ENCODE measurements around the gene METTL25B. TPM values are rescaled to one million over a fixed set of nuclear protein-coding genes. Genes with fewer than 3 reads are reported as not detected.
A peak's percentile ranks its signal among the peaks of the same experiment; 100 is the strongest.

METTL25B gene
- total and polyA plus RNA-seq, 2 of the 13 experiments (the other 11 are each of a cell fraction or from before 2014, with no cell fraction given): 11.9 to 24.0 TPM

DNA sequence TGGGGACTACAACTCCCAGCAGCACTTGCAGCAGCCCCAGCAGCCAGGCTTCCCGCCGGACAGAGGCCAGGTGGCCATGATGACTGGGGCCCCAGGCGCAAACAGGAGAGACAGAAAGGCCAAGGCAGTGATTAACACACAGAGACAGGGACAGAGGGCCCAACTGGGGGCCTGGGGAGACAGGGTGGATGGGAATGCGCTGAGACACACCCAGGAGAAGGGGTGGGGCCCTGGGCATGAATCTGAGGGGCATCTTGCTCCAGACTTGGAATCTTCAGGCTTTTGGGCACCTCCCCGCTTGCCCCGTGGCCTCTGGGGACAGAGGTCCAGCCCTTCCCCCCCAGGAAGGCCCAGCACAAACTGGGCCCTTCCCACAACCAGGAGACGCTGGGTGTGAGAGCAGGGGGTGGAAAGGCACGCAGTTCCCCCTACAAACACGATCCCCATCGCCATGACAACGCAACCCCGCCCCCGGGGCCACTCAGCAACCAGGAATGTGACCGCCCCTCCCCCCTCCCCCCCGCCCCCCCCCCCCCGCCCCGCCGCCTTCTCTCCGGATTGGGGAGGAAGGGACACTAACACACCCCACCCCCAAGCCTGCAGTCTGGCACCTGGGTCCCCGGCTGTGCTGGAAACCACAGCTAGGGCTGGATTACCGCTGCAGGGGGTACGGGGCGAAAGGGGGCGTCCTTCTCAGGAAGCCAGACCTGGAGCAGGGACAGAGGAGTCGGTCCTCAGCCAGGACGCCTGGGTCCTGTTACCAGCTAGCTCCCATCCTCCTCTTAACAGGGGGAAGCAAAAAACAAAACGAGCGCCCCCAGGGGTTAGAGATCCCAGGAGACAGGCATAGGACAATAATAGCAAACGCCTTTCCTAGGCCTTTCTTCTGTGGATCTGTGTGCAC is 18.7 kb downstream of the METTL25B start (continued):
- TF ChIP-seq, protein P1, sequence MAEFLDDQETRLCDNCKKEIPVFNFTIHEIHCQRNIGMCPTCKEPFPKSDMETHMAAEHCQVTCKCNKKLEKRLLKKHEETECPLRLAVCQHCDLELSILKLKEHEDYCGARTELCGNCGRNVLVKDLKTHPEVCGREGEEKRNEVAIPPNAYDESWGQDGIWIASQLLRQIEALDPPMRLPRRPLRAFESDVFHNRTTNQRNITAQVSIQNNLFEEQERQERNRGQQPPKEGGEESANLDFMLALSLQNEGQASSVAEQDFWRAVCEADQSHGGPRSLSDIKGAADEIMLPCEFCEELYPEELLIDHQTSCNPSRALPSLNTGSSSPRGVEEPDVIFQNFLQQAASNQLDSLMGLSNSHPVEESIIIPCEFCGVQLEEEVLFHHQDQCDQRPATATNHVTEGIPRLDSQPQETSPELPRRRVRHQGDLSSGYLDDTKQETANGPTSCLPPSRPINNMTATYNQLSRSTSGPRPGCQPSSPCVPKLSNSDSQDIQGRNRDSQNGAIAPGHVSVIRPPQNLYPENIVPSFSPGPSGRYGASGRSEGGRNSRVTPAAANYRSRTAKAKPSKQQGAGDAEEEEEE (CRISPR knock-in tag; IDR thresholded peaks at IDR 0.05; ENCODE audit: borderline replicate concordance): no peak
- TF ChIP-seq ZNF121 (CRISPR knock-in tag; IDR thresholded peaks at IDR 0.05): peak; percentile 66; the same call in 1 of the 2 replicates
- no peak for TF ChIP-seq ZNF564 (CRISPR knock-in tag; IDR thresholded peaks at IDR 0.05)
- no peak for TF ChIP-seq NFATC3 (CRISPR knock-in tag; IDR thresholded peaks at IDR 0.05)
- no peak for TF ChIP-seq SIX1 (CRISPR knock-in tag; IDR thresholded peaks at IDR 0.05; ENCODE audit: borderline replicate concordance)
- no peak for TF ChIP-seq XBP1 (CRISPR knock-in tag; IDR thresholded peaks at IDR 0.05)
- TF ChIP-seq, protein P2, sequence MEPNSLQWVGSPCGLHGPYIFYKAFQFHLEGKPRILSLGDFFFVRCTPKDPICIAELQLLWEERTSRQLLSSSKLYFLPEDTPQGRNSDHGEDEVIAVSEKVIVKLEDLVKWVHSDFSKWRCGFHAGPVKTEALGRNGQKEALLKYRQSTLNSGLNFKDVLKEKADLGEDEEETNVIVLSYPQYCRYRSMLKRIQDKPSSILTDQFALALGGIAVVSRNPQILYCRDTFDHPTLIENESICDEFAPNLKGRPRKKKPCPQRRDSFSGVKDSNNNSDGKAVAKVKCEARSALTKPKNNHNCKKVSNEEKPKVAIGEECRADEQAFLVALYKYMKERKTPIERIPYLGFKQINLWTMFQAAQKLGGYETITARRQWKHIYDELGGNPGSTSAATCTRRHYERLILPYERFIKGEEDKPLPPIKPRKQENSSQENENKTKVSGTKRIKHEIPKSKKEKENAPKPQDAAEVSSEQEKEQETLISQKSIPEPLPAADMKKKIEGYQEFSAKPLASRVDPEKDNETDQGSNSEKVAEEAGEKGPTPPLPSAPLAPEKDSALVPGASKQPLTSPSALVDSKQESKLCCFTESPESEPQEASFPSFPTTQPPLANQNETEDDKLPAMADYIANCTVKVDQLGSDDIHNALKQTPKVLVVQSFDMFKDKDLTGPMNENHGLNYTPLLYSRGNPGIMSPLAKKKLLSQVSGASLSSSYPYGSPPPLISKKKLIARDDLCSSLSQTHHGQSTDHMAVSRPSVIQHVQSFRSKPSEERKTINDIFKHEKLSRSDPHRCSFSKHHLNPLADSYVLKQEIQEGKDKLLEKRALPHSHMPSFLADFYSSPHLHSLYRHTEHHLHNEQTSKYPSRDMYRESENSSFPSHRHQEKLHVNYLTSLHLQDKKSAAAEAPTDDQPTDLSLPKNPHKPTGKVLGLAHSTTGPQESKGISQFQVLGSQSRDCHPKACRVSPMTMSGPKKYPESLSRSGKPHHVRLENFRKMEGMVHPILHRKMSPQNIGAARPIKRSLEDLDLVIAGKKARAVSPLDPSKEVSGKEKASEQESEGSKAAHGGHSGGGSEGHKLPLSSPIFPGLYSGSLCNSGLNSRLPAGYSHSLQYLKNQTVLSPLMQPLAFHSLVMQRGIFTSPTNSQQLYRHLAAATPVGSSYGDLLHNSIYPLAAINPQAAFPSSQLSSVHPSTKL (CRISPR knock-in tag; IDR thresholded peaks at IDR 0.05): peak; percentile 22; the same call in 1 of the 2 replicates
- TF ChIP-seq MEF2D (CRISPR knock-in tag; IDR thresholded peaks at IDR 0.05): no peak
- no peak for TF ChIP-seq SMC3 (IDR thresholded peaks at IDR 0.05; ENCODE audit: low read length)
- TF ChIP-seq, protein P3, sequence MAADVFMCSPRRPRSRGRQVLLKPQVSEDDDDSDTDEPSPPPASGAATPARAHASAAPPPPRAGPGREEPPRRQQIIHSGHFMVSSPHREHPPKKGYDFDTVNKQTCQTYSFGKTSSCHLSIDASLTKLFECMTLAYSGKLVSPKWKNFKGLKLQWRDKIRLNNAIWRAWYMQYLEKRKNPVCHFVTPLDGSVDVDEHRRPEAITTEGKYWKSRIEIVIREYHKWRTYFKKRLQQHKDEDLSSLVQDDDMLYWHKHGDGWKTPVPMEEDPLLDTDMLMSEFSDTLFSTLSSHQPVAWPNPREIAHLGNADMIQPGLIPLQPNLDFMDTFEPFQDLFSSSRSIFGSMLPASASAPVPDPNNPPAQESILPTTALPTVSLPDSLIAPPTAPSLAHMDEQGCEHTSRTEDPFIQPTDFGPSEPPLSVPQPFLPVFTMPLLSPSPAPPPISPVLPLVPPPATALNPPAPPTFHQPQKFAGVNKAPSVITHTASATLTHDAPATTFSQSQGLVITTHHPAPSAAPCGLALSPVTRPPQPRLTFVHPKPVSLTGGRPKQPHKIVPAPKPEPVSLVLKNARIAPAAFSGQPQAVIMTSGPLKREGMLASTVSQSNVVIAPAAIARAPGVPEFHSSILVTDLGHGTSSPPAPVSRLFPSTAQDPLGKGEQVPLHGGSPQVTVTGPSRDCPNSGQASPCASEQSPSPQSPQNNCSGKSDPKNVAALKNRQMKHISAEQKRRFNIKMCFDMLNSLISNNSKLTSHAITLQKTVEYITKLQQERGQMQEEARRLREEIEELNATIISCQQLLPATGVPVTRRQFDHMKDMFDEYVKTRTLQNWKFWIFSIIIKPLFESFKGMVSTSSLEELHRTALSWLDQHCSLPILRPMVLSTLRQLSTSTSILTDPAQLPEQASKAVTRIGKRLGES (CRISPR knock-in tag; IDR thresholded peaks at IDR 0.05; ENCODE audit: borderline replicate concordance): no peak
- TF ChIP-seq SCMH1 (CRISPR knock-in tag; IDR thresholded peaks at IDR 0.05; ENCODE audit: borderline replicate concordance): no peak
- no peak for TF ChIP-seq NFRKB (IDR thresholded peaks at IDR 0.05)
- peak; percentile 62 for TF ChIP-seq ASH2L (IDR thresholded peaks at IDR 0.05; ENCODE audit: insufficient read length, low read depth, low read length)
- no peak for TF ChIP-seq ZFP36L2 (CRISPR knock-in tag; IDR thresholded peaks at IDR 0.05)
- TF ChIP-seq SRSF4 (IDR thresholded peaks at IDR 0.05; ENCODE audit: low read depth, low read length, poor library complexity, severe bottlenecking): no peak
- no peak for TF ChIP-seq TARDBP (CRISPR knock-in tag; IDR thresholded peaks at IDR 0.05)
- no peak for TF ChIP-seq RELA (CRISPR knock-in tag; IDR thresholded peaks at IDR 0.05)

All from HepG2 (cell line).